A549 (cell line): Measurements from ENCODE around the gene PTH2. TPM values are rescaled to one million over a fixed set of nuclear protein-coding genes. Genes with fewer than 3 reads are reported as not detected.

Experiments used
- ATAC-seq, 2 experiments: fragments of 200-7000 bp in 1 of 2; fragments of >200 bp in 1 of 2; cut with Nextera tagmentation in 1 of 2; cut with Tn5 transposase in 1 of 2; 3 replicates each; pipeline versions ENCODE4 v1.8.0 to v1.9.1; 2018 to 2020; ENCODE audit warnings: mild to moderate bottlenecking in 1 of 2, moderate library complexity in 1 of 2
- CTCF ChIA-PET: fragments of 300-600 bp; sonication (Branson Sonifier 250); formaldehyde crosslinking; extraction: SDS; loops from one replicate; lab custom pipeline; 2021; ENCODE audit warnings: antibody characterized with exemption, inconsistent platforms; lab: Yijun Ruan, JAX
- POLR2A ChIA-PET: fragments of 350-600 bp; formaldehyde crosslinking; extraction: SDS; loops from one replicate; lab custom pipeline; 2021; ENCODE audit warnings: antibody characterized with exemption, inconsistent platforms; lab: Yijun Ruan, JAX
- DNase-seq, 2 experiments: peaks; one replicate each; pipeline versions ENCODE4 v3.0.0 to v3.0.0-alpha.2; 2011 to 2016; ENCODE audit warnings: low read depth in 1 of 2, low spot score in 1 of 2
- FAIRE-seq: peaks from 2 replicates; lab custom pipeline; 2011; peaks lifted over from hg19 to GRCh38; lab: Jason Lieb, UNC
- H3K27ac ChIP-seq, 2 experiments: fragments of >200 bp; sonication (Bioruptor Twin); formaldehyde crosslinking; 3 replicates each; pipeline ENCODE4 v1.5.1; 2016 to 2017
- H3K4me1 ChIP-seq: fragments of >200 bp; sonication (Bioruptor Twin); formaldehyde crosslinking; 3 replicates; pipeline ENCODE4 v1.6.1; 2016
- H3K4me2 ChIP-seq: fragments of >200 bp; sonication (Bioruptor Twin); formaldehyde crosslinking; 3 replicates; pipeline ENCODE4 v1.6.1; 2016
- H3K4me3 ChIP-seq: fragments of >200 bp; sonication (Bioruptor Twin); formaldehyde crosslinking; 3 replicates; pipeline ENCODE4 v1.5.1; 2016
- H3K9me3 ChIP-seq: fragments of >200 bp; sonication (Bioruptor Twin); formaldehyde crosslinking; 3 replicates; pipeline ENCODE4 v1.6.1; 2016
- CBX2 ChIP-seq: fragments of 200-600 bp; sonication (generic); IDR thresholded peaks from 2 replicates; pipeline ENCODE4 v1.6.1; 2016; ENCODE audit warnings: low read depth, mild to moderate bottlenecking, borderline replicate concordance
- CBX8 ChIP-seq: fragments of 200-600 bp; sonication (generic); IDR thresholded peaks from 2 replicates; pipeline ENCODE4 v1.6.1; 2016
- CHD4 ChIP-seq: fragments of 200-600 bp; sonication (generic); IDR thresholded peaks from 2 replicates; pipeline ENCODE4 v1.6.1; 2016; ENCODE audit warnings: antibody characterized with exemption, mild to moderate bottlenecking, borderline replicate concordance
- ELK1 ChIP-seq: fragments of 150-350 bp; IDR thresholded peaks from 2 replicates; pipeline ENCODE4 v1.6.1; 2014; ENCODE audit warnings: low read depth, mild to moderate bottlenecking, low read length
- EP300 ChIP-seq, 2 experiments: fragments of >200 bp; sonication (Bioruptor Twin); formaldehyde crosslinking; IDR thresholded peaks; 2 replicates in 1 of 2; 3 replicates in 1 of 2; pipeline ENCODE4 v1.6.1; 2016 to 2017
- FOSB ChIP-seq: fragments of 250-450 bp; sonication (Bioruptor Pico); IDR thresholded peaks from 2 replicates; pipeline ENCODE4 v1.5.0; 2020; ENCODE audit warnings: mild to moderate bottlenecking, moderate library complexity
- FOXS1 ChIP-seq: fragments of 250-450 bp; sonication (Bioruptor Pico); IDR thresholded peaks from 2 replicates; pipeline ENCODE4 v1.5.0; 2020; ENCODE audit warnings: mild to moderate bottlenecking, moderate library complexity
- HES2 ChIP-seq: fragments of >200 bp; sonication (Bioruptor Twin); formaldehyde crosslinking; IDR thresholded peaks from 2 replicates; pipeline ENCODE4 v1.6.1; 2016
- JUNB ChIP-seq: fragments of >200 bp; sonication (Bioruptor Twin); formaldehyde crosslinking; IDR thresholded peaks from 2 replicates; pipeline ENCODE4 v1.6.1; 2016
- KDM5A ChIP-seq: fragments of 200-600 bp; sonication (generic); IDR thresholded peaks from 2 replicates; pipeline ENCODE4 v1.6.1; 2016; ENCODE audit warnings: antibody characterized with exemption, mild to moderate bottlenecking
- MAFK ChIP-seq: fragments of 450-650 bp; IDR thresholded peaks from 2 replicates; pipeline ENCODE4 v1.6.1; 2014; ENCODE audit not compliant: partially characterized antibody
- REST ChIP-seq: fragments of 200-600 bp; sonication (generic); IDR thresholded peaks from 2 replicates; pipeline ENCODE4 v1.6.1; 2016; ENCODE audit warnings: antibody characterized with exemption, mild to moderate bottlenecking, moderate library complexity
- ZFP36 ChIP-seq: fragments of 450-650 bp; IDR thresholded peaks from 2 replicates; pipeline ENCODE4 v1.6.1; 2014; ENCODE audit warnings: borderline replicate concordance; ENCODE audit not compliant: partially characterized antibody
- ZNF302 ChIP-seq: fragments of 250-450 bp; sonication (Bioruptor Pico); IDR thresholded peaks from 2 replicates; pipeline ENCODE4 v1.9.0; 2021; ENCODE audit warnings: inconsistent platforms, mild to moderate bottlenecking, moderate library complexity
- WGBS: methylation state at CpG from one replicate; pipeline ENCODE4 v1.1.6; 2017; ENCODE audit errors: missing lambda C conversion rate; 5-methylcytosine and 5-hydroxymethylcytosine counted together
- polyA plus RNA-seq, 4 experiments: library from polyadenylated mRNA; depleted of rRNA in 3 of 4; stranded (reverse); fragments of >200 nt; fragmentation: RNase III in 1 of 4; extraction: RNeasy Plus Mini Kit Qiagen cat#74134 plus additional on column Dnase treatment in 1 of 4; gene quantifications; 2 replicates in 3 of 4; 3 replicates in 1 of 4; pipeline ENCODE4 v1.2.3, GENCODE V29; 2011 to 2017
- TF ChIP-seq, protein P1 (sequence below): fragments of 250-450 bp; sonication (Bioruptor Pico); IDR thresholded peaks from 2 replicates; pipeline ENCODE4 v1.5.0; 2021; ENCODE audit warnings: mild to moderate bottlenecking, moderate library complexity, borderline replicate concordance
- TF ChIP-seq, protein P2 (sequence below): fragments of >200 bp; sonication (Bioruptor Twin); formaldehyde crosslinking; IDR thresholded peaks from 3 replicates; pipeline ENCODE4 v1.5.1; 2016

Gene PTH2
- polyA plus RNA-seq, 2 of the 4 experiments (the other 2 are of a cell fraction) = not detected

DNA sequence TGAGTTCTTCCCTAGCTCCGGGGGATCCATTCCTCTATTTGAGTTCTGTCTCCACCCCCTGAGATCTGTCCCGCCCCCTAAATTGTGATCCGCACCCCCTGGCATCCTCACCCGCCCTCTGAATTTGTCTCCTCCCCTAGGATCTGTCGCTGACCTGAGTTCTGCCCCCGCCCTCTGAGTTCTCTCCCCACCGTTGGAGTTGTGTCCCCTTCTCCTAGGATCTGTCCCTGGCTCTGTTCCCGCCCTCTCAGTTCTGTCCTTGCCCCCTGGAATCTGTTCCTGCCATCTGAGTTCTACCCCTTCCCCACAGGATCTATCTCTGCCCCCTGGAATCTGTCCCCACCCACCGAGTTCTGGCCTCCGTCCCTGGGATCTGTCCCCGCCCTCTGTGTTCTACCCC, 19.1 kb upstream of the PTH2 start (continued):
- TF ChIP-seq ZNF302 (CRISPR knock-in tag) = no peak
- no peak for TF ChIP-seq REST
- TF ChIP-seq, all 56 proteins: peak for 0

DNA sequence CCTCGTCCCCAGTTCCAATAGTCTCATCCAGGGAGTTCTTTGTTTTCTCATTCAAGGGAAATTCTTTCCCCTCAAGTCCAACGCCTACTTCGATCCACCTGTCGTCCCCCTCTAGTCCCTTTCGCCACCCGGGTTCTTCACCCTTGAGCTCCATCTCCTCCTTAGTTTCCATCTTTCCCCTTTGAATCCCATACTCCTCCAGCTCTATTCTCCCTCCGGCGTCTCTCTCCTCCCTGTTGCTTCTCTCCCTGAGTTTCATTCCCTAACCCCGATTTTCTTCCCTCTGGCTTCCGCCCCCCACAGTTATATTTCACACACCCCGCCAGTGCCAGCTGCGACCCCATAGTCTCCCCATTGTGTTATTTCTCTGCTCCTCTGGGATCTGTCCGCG, 18.7 kb upstream of the PTH2 start:
- ChIA-PET CTCF (interaction anchor here (1.2 to 19.0 kb wide), 13 partner anchors 10 to 128 kb away, joined by 3 to 244 read pairs (median 8); partner anchors contain the start of genes DKKL1, GFY and KASH5), POLR2A (interaction anchor here (0.6 to 1.3 kb wide), 2 partner anchors 10 kb away, joined by 3 to 7 read pairs; partner anchors contain the start of gene PIH1D1)
- DNase-seq (no peak), ATAC-seq (no peak), FAIRE-seq (no peak)
- Histone ChIP-seq H3K4me3 (peak overlapping the region; percentile 79), H3K4me1 (peaks cover 19% of the 10 kb centered on the region), H3K9me3 (no peaks in the 10 kb centered on the region), H3K27ac (peak overlapping the region in 1 of 2 experiments; percentile 89; a peak in 3 of 6 replicates), H3K4me2 (peak overlapping the region; percentile 99)
- WGBS = 36% methylated on average over 14 of the region's 14 CpGs
- TF ChIP-seq ELK1 = no peak
- TF ChIP-seq FOSB (CRISPR knock-in tag) = no peak
- TF ChIP-seq, protein P1, sequence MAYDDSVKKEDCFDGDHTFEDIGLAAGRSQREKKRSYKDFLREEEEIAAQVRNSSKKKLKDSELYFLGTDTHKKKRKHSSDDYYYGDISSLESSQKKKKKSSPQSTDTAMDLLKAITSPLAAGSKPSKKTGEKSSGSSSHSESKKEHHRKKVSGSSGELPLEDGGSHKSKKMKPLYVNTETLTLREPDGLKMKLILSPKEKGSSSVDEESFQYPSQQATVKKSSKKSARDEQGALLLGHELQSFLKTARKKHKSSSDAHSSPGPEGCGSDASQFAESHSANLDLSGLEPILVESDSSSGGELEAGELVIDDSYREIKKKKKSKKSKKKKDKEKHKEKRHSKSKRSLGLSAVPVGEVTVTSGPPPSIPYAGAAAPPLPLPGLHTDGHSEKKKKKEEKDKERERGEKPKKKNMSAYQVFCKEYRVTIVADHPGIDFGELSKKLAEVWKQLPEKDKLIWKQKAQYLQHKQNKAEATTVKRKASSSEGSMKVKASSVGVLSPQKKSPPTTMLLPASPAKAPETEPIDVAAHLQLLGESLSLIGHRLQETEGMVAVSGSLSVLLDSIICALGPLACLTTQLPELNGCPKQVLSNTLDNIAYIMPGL (CRISPR knock-in tag) = no peak
- TF ChIP-seq JUNB = no peak
- no peak for TF ChIP-seq REST
- TF ChIP-seq FOXS1 (CRISPR knock-in tag) = no peak
- no peak for TF ChIP-seq MAFK
- no peak for TF ChIP-seq CBX8
- TF ChIP-seq, protein P2, sequence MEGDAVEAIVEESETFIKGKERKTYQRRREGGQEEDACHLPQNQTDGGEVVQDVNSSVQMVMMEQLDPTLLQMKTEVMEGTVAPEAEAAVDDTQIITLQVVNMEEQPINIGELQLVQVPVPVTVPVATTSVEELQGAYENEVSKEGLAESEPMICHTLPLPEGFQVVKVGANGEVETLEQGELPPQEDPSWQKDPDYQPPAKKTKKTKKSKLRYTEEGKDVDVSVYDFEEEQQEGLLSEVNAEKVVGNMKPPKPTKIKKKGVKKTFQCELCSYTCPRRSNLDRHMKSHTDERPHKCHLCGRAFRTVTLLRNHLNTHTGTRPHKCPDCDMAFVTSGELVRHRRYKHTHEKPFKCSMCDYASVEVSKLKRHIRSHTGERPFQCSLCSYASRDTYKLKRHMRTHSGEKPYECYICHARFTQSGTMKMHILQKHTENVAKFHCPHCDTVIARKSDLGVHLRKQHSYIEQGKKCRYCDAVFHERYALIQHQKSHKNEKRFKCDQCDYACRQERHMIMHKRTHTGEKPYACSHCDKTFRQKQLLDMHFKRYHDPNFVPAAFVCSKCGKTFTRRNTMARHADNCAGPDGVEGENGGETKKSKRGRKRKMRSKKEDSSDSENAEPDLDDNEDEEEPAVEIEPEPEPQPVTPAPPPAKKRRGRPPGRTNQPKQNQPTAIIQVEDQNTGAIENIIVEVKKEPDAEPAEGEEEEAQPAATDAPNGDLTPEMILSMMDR = no peak
- no peak for TF ChIP-seq ZFP36
- TF ChIP-seq CBX2 = no peak
- TF ChIP-seq HES2 = no peak
- no peak for TF ChIP-seq KDM5A
- TF ChIP-seq EP300 (IDR thresholded peaks at IDR 0.05) = no peak
- no peak for TF ChIP-seq CHD4
